ENCODE results near the gene PTPRN2. TPM values are rescaled to one million over a fixed set of nuclear protein-coding genes. Genes with fewer than 3 reads are reported as not detected.

Gene PTPRN2
- total and polyA plus RNA-seq, 7 donors, result 3.2 to 7.1 (median 5.5) TPM

GRCh38 chr7:157952841-157953645 lies 634.6 kb downstream of the PTPRN2 start:
- TF ChIP-seq EP300 (IDR thresholded peaks at IDR 0.05), result no peak
- TF ChIP-seq CTCF (IDR thresholded peaks at IDR 0.05), result no peak
- TF ChIP-seq POLR2A (IDR thresholded peaks at IDR 0.05), result no peak
- Histone ChIP-seq H3K27ac (no peak overlapping the region), H3K9me3 (peaks cover 0 to 12% (median 0%) of the 10 kb centered on the region in 4 donors), H3K27me3 (no peaks in the 10 kb centered on the region), H3K4me1 (no peaks in the 10 kb centered on the region), H3K36me3 (no peaks in the 10 kb centered on the region), H3K4me3 (no peak overlapping the region)
- DNase-seq, result no peak
- WGBS, 2 donors, result 86 to 88% methylated on average over 25 of the region's 25 CpGs
- intact Hi-C loops (cut with DNase I), result no loop called here

- no peak overlapping the region for H3K27ac ChIP-seq
- no peak overlapping the region for H3K4me3 ChIP-seq
- no peaks in the 10 kb centered on the region for H3K4me1 ChIP-seq
- TF ChIP-seq POLR2A (IDR thresholded peaks at IDR 0.05) (no peak), POLR2AphosphoS5 (IDR thresholded peaks at IDR 0.05) (no peak), EP300 (IDR thresholded peaks at IDR 0.05) (no peak), CTCF (IDR thresholded peaks at IDR 0.05) (no peak)
- no peaks in the 10 kb centered on the region for H3K27me3 ChIP-seq
- H3K9me3 ChIP-seq, result peaks cover 0 to 19% (median under 1%) of the 10 kb centered on the region in 4 donors
- intact Hi-C loops (cut with DNase I), result no loop called here
- 87 to 88% methylated on average over 21 of the region's 21 CpGs for WGBS, 2 donors
- DNase-seq, result no peak
- H3K36me3 ChIP-seq, result no peaks in the 10 kb centered on the region
These were observed 635.5 kb downstream of the PTPRN2 start for GRCh38 chr7:157952050-157952667.

DNA sequence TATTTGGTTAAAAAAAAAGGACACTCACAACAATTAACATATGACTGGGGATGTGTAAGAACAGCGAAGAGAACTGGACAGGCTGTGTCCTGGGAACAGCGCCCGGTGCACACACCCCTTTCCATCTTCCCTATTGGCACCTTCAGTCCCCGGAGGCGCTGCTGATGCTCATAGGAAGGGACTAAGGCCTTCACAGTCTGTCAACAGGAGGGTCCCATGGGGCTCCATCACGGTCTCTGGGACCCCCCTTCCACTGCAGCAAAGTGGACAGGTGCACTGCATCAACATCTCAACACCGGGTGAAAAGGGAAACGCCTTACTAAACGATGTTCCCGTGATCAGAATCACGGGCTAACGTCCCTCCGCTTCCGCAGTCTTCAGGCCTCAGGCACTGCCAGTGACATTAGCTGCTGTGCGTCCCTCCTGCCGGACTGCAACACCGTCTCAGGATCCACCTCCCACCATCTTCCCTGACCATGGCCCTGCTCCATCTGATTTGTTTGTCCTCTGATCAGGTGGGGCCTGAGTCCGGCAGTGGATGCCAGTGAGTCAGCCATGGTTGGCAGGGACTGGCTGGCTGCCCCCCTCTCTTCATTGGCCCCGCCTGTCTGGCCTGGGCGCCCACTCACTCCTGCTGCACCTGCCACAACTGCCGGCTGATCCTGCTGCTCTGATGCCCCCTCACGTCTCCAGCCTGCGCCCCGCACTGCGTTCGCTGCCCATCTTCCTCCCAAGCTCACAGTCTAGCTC lies 636.1 kb downstream of the PTPRN2 start:
- H3K27me3 ChIP-seq, result no peaks in the 10 kb centered on the region
- no peak overlapping the region for H3K4me3 ChIP-seq
- intact Hi-C loops (cut with DNase I), result no loop called here
- WGBS, 2 donors, result 84 to 87% methylated on average over 26 of the region's 26 CpGs
- no peak for DNase-seq
- no peak overlapping the region for H3K27ac ChIP-seq
- peaks cover 0 to 21% (median 4%) of the 10 kb centered on the region in 4 donors for H3K9me3 ChIP-seq
- H3K4me1 ChIP-seq, result no peaks in the 10 kb centered on the region
- no peak for TF ChIP-seq CTCF (IDR thresholded peaks at IDR 0.05)
- H3K36me3 ChIP-seq, result no peaks in the 10 kb centered on the region

DNA sequence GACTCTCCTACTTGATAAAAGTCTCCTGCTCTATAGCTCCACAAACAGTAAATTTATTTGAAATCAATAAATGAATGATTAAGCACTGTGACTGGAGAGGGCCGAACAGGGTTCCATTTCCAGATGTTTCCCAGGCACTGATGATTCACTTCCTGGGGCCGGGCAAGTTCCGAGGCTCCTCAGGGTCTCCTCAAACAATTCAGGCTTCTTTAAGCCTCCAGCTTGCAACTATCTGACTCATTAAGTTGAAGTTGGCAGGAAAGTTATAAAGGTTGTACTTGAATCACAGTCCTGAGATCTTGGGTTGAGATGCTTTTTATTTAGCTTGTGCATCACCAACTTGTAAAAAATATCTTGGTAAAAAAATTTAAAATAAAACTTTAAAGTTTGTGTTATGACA lies 637.9 kb downstream of the PTPRN2 start:
- TF ChIP-seq EP300 (IDR thresholded peaks at IDR 0.05) (no peak), POLR2AphosphoS5 (IDR thresholded peaks at IDR 0.05) (no peak), CTCF (IDR thresholded peaks at IDR 0.05) (no peak), POLR2A (IDR thresholded peaks at IDR 0.05) (no peak)
- 20 to 75% methylated on average over 3 of the region's 3 CpGs for WGBS, 2 donors
- Histone ChIP-seq H3K27ac (no peak overlapping the region), H3K27me3 (no peaks in the 10 kb centered on the region), H3K4me3 (no peak overlapping the region), H3K9me3 (peaks cover 0 to 21% (median 4%) of the 10 kb centered on the region in 4 donors), H3K36me3 (no peaks in the 10 kb centered on the region), H3K4me1 (no peaks in the 10 kb centered on the region)
- intact Hi-C loops (cut with DNase I), result no loop called here
- DNase-seq, result no peak

Measured in sigmoid colon (tissue), 7 donors.